Measurements from ENCODE around the gene ARFGAP1. TPM values are rescaled to one million over a fixed set of nuclear protein-coding genes. Genes with fewer than 3 reads are reported as not detected.

ARFGAP1 gene
- total RNA-seq, 1 donor from 2014 or later, result 128 TPM

DNA sequence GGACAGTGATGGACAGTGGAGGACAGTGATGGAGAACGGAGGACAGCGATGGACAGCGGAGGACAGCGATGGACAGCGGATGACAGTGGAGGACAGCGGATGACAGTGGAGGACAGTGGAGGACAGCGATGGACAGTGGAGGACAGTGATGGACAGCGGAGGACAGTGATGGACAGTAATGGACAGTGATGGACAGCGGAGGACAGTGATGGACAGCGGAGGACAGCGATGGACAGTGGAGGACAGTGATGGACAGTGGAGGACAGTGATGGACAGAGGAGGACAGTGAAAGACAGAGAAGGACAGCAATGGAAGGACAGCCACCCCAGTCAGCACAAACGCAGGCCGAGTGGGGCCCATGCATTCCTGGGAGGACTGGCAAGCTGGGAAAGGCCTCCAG is 15.0 kb upstream of the ARFGAP1 start:
- Mint-ChIP-seq H3K27me3 (ENCODE audit: low read depth) (peaks cover 2% of the 10 kb centered on the region), H3K9me3 (no peaks in the 10 kb centered on the region), H3K36me3 (ENCODE audit: low read depth) (peaks cover 4% of the 10 kb centered on the region), H3K4me1 (peaks cover 51% of the 10 kb centered on the region), H3K27ac (ENCODE audit: unreplicated experiment) (no peak overlapping the region), H3K4me3 (peak overlapping the region; percentile 8)
- TF ChIP-seq, protein P1, sequence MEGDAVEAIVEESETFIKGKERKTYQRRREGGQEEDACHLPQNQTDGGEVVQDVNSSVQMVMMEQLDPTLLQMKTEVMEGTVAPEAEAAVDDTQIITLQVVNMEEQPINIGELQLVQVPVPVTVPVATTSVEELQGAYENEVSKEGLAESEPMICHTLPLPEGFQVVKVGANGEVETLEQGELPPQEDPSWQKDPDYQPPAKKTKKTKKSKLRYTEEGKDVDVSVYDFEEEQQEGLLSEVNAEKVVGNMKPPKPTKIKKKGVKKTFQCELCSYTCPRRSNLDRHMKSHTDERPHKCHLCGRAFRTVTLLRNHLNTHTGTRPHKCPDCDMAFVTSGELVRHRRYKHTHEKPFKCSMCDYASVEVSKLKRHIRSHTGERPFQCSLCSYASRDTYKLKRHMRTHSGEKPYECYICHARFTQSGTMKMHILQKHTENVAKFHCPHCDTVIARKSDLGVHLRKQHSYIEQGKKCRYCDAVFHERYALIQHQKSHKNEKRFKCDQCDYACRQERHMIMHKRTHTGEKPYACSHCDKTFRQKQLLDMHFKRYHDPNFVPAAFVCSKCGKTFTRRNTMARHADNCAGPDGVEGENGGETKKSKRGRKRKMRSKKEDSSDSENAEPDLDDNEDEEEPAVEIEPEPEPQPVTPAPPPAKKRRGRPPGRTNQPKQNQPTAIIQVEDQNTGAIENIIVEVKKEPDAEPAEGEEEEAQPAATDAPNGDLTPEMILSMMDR (conservative IDR thresholded peaks at IDR 0.05), result no peak
- DNase-seq (ENCODE audit: low read depth, low spot score), result no peak

DNA sequence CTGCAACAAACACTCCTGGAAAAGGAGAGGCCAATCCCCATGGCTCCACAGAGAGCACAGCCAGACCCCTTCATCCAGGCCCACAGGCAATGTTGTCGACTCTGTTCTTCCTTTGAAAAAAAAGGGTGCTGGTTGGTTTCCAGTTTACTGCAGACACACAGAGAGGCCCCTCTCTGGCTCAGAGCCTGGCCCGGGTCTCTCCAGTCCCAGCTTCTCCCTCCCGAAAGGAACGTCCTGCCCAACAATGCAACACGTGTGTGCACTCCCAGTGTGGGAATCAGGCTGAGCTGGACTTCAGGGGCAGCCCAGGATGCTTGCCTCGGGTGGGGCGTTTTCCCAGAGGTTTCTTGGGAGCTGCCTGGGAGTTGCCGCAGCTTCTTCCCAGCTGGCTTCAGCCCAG is 13.8 kb upstream of the ARFGAP1 start:
- peaks cover 4% of the 10 kb centered on the region for H3K36me3 Mint-ChIP-seq (ENCODE audit: low read depth)
- no peak for DNase-seq (ENCODE audit: low read depth, low spot score)
- no peak overlapping the region for H3K27ac Mint-ChIP-seq (ENCODE audit: unreplicated experiment)
- H3K4me3 Mint-ChIP-seq, result no peak overlapping the region
- TF ChIP-seq, protein P1 (conservative IDR thresholded peaks at IDR 0.05), result no peak
- peaks cover 2% of the 10 kb centered on the region for H3K27me3 Mint-ChIP-seq (ENCODE audit: low read depth)
- no peaks in the 10 kb centered on the region for H3K9me3 Mint-ChIP-seq
- H3K4me1 Mint-ChIP-seq, result peaks cover 49% of the 10 kb centered on the region

DNA sequence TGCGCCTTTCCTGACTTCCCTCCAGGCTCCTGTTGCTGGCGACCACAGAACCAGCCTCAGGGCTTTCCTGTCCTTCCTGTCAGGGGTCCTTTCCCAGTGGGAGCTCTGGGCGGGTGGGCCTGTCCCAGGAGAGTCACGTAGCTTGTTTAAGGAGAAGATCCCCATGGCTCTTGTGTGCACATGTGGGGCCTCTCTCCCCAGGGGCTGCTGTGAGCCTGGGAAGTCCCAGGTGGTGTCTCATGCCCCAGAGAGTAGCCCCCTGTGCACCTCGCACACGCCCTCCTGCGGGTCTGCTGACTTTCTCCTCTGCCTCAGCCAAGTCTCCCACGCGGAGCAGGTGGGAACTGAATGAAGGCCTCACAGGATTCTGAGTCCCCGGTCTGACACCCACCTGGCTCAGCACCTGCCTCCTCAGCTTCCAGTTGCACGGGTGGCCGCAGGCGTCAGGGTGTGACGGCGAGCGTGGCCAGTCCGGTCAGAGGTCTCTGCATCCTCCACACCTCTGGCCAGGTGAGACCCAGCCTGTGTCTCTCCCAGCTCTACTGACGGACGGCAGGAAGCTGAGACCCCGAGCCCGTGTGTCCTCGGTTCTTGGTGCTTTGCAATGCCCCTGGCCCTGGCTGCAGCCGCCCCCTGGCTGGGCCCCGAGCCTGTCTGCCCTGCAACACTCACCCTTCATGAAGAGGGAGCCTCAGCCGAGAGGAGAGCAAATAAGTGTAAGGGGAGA is 12.7 kb upstream of the ARFGAP1 start:
- Mint-ChIP-seq H3K27me3 (ENCODE audit: low read depth) (peaks cover 2% of the 10 kb centered on the region), H3K27ac (ENCODE audit: unreplicated experiment) (peak overlapping the region; percentile 57), H3K4me3 (peak overlapping the region; percentile 74), H3K36me3 (ENCODE audit: low read depth) (peaks cover 4% of the 10 kb centered on the region), H3K9me3 (no peaks in the 10 kb centered on the region), H3K4me1 (peaks cover 58% of the 10 kb centered on the region)
- TF ChIP-seq, protein P1 (conservative IDR thresholded peaks at IDR 0.05), result no peak
- DNase-seq (ENCODE audit: low read depth, low spot score), result no peak

DNA sequence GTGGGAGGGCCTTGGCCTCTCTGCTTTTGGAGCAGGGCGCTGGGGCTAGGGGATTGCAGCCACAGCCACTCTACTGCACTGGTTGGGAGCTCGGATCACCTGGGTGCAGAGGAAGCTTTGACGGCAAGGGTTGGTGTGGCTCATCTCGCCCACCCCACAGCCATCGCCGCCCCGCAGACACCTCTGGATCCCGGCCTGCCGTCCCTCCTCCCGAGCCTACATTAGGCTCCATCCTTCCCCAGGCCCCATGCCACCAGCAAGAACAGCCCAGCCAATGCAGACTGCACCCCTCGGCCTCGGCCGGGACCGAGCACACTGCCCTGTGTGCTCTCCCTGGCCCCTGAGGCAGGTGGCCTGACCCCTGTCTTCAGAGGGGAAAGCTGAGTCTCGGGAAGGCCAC is 12.1 kb upstream of the ARFGAP1 start:
- no peak overlapping the region for H3K4me3 Mint-ChIP-seq
- no peak for DNase-seq (ENCODE audit: low read depth, low spot score)
- no peaks in the 10 kb centered on the region for H3K9me3 Mint-ChIP-seq
- peaks cover 52% of the 10 kb centered on the region for H3K4me1 Mint-ChIP-seq
- peaks cover 1% of the 10 kb centered on the region for H3K27me3 Mint-ChIP-seq (ENCODE audit: low read depth)
- TF ChIP-seq, protein P1 (conservative IDR thresholded peaks at IDR 0.05), result no peak
- H3K36me3 Mint-ChIP-seq (ENCODE audit: low read depth), result peaks cover 4% of the 10 kb centered on the region
- no peak overlapping the region for H3K27ac Mint-ChIP-seq (ENCODE audit: unreplicated experiment)

DNA sequence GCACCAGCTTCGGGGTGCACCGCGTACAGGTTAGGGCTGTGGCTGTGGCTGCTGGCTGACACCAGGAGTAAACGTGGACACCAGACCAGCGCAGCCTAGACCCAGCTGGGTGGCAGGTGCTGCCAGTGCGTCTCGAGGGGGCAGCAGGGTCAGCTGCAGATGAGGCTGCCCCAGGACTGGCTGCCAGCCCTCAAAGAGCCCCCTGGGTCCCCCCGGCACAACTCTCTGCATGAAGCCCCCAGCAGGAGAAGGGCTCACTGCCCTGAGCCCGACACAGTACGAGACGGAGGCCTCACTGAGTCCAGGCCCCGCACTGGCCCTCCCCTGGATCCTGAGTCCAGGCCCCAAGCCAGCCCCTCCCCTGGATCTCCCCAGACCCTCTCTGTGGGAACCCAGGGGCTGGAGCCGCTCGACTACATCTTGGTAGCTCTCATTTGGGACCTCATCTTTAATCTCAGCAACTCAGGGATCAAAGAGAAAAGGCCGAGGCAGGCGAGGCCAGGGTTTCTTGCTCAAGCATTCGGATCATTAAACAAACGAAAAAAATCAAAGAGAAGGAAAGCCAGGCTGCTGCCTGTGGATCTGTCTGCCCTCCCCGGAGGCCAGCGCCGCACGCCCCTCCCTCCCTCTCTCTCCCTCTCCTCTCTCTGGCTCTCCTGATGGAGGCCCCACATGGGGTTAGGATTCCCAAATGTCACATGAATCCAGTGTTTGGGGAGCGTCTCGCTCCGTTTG is 11.4 kb upstream of the ARFGAP1 start:
- no peak for DNase-seq (ENCODE audit: low read depth, low spot score)
- Mint-ChIP-seq H3K36me3 (ENCODE audit: low read depth) (peaks cover 4% of the 10 kb centered on the region), H3K27me3 (ENCODE audit: low read depth) (no peaks in the 10 kb centered on the region), H3K27ac (ENCODE audit: unreplicated experiment) (peak overlapping the region; percentile 93), H3K9me3 (no peaks in the 10 kb centered on the region), H3K4me1 (peaks cover 46% of the 10 kb centered on the region), H3K4me3 (peak overlapping the region; percentile 39)
- TF ChIP-seq, protein P1 (conservative IDR thresholded peaks at IDR 0.05), result no peak
